K562 (cell line): ENCODE data around the gene TMEM225B. TPM values are rescaled to one million over a fixed set of nuclear protein-coding genes. Genes with fewer than 3 reads are reported as not detected.

Experiments
- ATAC-seq: fragments of 200-7000 bp; cut with Tn5 transposase; 3 replicates; pipeline ENCODE4 v1.9.1; 2020; ENCODE audit warnings: moderate library complexity
- BruUV-seq: library from RNA; stranded (reverse); fragments of 400-500 nt; replicated peaks from 2 replicates; lab custom pipeline; 2021; lab: Mats Ljungman, UMichigan
- CTCF ChIA-PET: fragments of 300-600 bp; formaldehyde crosslinking; extraction: SDS; loops from one replicate; lab custom pipeline; 2021; ENCODE audit warnings: low intra/inter-chr PET ratio; lab: Yijun Ruan, JAX
- POLR2A ChIA-PET: fragments of 300-600, 350-650 bp; sonication (Branson Sonifier 250); formaldehyde crosslinking; extraction: SDS; loops from one replicate; lab custom pipeline; 2021; ENCODE audit warnings: antibody characterized with exemption, inconsistent platforms; lab: Yijun Ruan, JAX
- DNase-seq, 4 experiments: peaks; one replicate each; pipeline versions ENCODE4 v3.0.0 to v3.0.0-alpha.2; 2011 to 2018; ENCODE audit warnings: low spot score in 3 of 4, mixed read lengths in 3 of 4; ENCODE audit errors: extremely low read depth in 1 of 4
- FAIRE-seq: peaks from 2 replicates; lab custom pipeline; 2011; peaks lifted over from hg19 to GRCh38; lab: Jason Lieb, UNC
- H2AFZ ChIP-seq: 2 replicates; pipeline ENCODE4 v1.6.0; 2011; ENCODE audit warnings: low read depth, low read length, control low read depth, inconsistent platforms
- H3K27ac ChIP-seq: fragments of 200-600 bp; 3 replicates; pipeline ENCODE4 v1.8.0; 2011; ENCODE audit warnings: low read depth, mild to moderate bottlenecking, control low read depth, inconsistent platforms, low read length, moderate library complexity, mixed read lengths; ENCODE audit errors: extremely low read depth
- H3K27me3 ChIP-seq, 2 experiments: fragments of 300-600 bp in 1 of 2; 2 replicates in 1 of 2; 3 replicates in 1 of 2; pipeline versions ENCODE4 v1.6.0 to v1.8.0; 2011; ENCODE audit warnings: inconsistent platforms in 2 of 2, low read length in 2 of 2, mild to moderate bottlenecking in 1 of 2, mixed read lengths in 1 of 2, moderate library complexity in 1 of 2; ENCODE audit not compliant: control insufficient read depth in 2 of 2, insufficient read depth in 2 of 2
- H3K36me3 ChIP-seq: fragments of 300-600 bp; 3 replicates; pipeline ENCODE4 v1.8.0; 2011; ENCODE audit warnings: mild to moderate bottlenecking, low read length, inconsistent platforms; ENCODE audit not compliant: control insufficient read depth, insufficient read depth
- H3K4me1 ChIP-seq, 2 experiments: fragments of 200-600 bp in 1 of 2; replicated peaks in 1 of 2; 2 replicates in 1 of 2; 3 replicates in 1 of 2; pipeline versions ENCODE4 v1.5.1 to v1.8.0; 2011; ENCODE audit warnings: inconsistent platforms in 2 of 2, low read length in 2 of 2, mild to moderate bottlenecking in 1 of 2, mixed read lengths in 1 of 2, moderate library complexity in 1 of 2; ENCODE audit not compliant: control insufficient read depth in 2 of 2, insufficient read depth in 2 of 2
- H3K4me2 ChIP-seq: 2 replicates; pipeline ENCODE4 v1.6.1; 2011; ENCODE audit warnings: low read length, control low read depth, inconsistent platforms, mixed read lengths; ENCODE audit not compliant: insufficient read depth
- H3K4me3 ChIP-seq: fragments of 200-600 bp; sonication (generic), shearing (Covaris generic); 2 replicates; pipeline ENCODE4 v1.5.1; 2016; ENCODE audit warnings: control low read depth, inconsistent platforms
- H3K79me2 ChIP-seq: fragments of 200-600 bp; 3 replicates; pipeline ENCODE4 v1.8.0; 2011; ENCODE audit warnings: low read length, inconsistent platforms; ENCODE audit not compliant: control insufficient read depth, insufficient read depth
- H3K9ac ChIP-seq, 2 experiments: 2 replicates each; pipeline versions ENCODE4 v1.6.0 to v1.6.1; 2011; ENCODE audit warnings: low read depth in 2 of 2, low read length in 2 of 2, control low read depth in 1 of 2, inconsistent platforms in 1 of 2, mild to moderate bottlenecking in 1 of 2, mixed read lengths in 1 of 2; ENCODE audit not compliant: insufficient read depth in 1 of 2
- H3K9me1 ChIP-seq: one replicate; pipeline ENCODE4 v1.6.0; 2011; ENCODE audit warnings: inconsistent platforms, mild to moderate bottlenecking, low read length, moderate library complexity; ENCODE audit not compliant: control insufficient read depth, insufficient read depth
- H3K9me3 ChIP-seq: replicated peaks from 2 replicates; pipeline ENCODE4 v1.5.1; 2011; ENCODE audit warnings: low read depth, low read length, inconsistent platforms; ENCODE audit not compliant: control insufficient read depth, insufficient read depth
- H4K20me1 ChIP-seq: replicated peaks from 2 replicates; pipeline ENCODE4 v1.6.1; 2011; ENCODE audit warnings: low read length, inconsistent platforms, mixed read lengths; ENCODE audit not compliant: control insufficient read depth, insufficient read depth
- DIDO1 ChIP-seq: fragments of 450-650 bp; IDR thresholded peaks from 2 replicates; pipeline ENCODE4 v1.6.1; 2016; ENCODE audit warnings: low read depth, missing biosample characterization, missing genetic modification characterization
- ESRRB ChIP-seq: fragments of 250-450 bp; sonication (Bioruptor Pico); IDR thresholded peaks from 2 replicates; pipeline ENCODE4 v1.5.0; 2020; ENCODE audit warnings: mild to moderate bottlenecking, moderate library complexity, borderline replicate concordance
- FOSL1 ChIP-seq: fragments of 200-800 bp; sonication (Bioruptor generic); conservative IDR thresholded peaks from 2 replicates; pipeline ENCODE4 v1.6.1; 2016; ENCODE audit warnings: missing genetic modification characterization, missing compliant biosample characterization
- KAT8 ChIP-seq: fragments of 450-650 bp; IDR thresholded peaks from 2 replicates; pipeline ENCODE4 v1.6.1; 2016; ENCODE audit warnings: low read depth, mild to moderate bottlenecking
- POLR2G ChIP-seq: fragments of 200-400 bp; formaldehyde crosslinking; IDR thresholded peaks from 2 replicates; pipeline ENCODE4 v1.6.1; 2017; ENCODE audit warnings: low read depth, mild to moderate bottlenecking, antibody characterized with exemption, low read length, moderate library complexity
- TAF1 ChIP-seq: IDR thresholded peaks from 2 replicates; pipeline ENCODE4 v1.6.1; 2011; ENCODE audit warnings: mild to moderate bottlenecking, low read length, moderate library complexity; ENCODE audit not compliant: insufficient read depth, control insufficient read depth, severe bottlenecking; ENCODE audit errors: extremely low read depth
- ZC3H8 ChIP-seq: fragments of 450-650 bp; IDR thresholded peaks from 2 replicates; pipeline ENCODE4 v1.6.1; 2017
- ZNF263 ChIP-seq: sonication (generic); formaldehyde crosslinking; IDR thresholded peaks from 2 replicates; pipeline ENCODE4 v1.8.0; 2022; ENCODE audit warnings: mild to moderate bottlenecking, missing genetic modification reagents, borderline replicate concordance
- WGBS: fragments of 100-300 bp; shearing (Covaris generic); methylation state at CpG from one replicate; pipeline ENCODE4 v1.1.6; 2016; ENCODE audit warnings: low coverage, mixed read lengths; ENCODE audit not compliant: insufficient coverage; ENCODE audit errors: missing lambda C conversion rate; 5-methylcytosine and 5-hydroxymethylcytosine counted together
- in situ Hi-C: fragments of 300-500 bp; cut with MboI; formaldehyde crosslinking; loops from 4 replicates; pipeline ENCODE4 v1.15.0; 2018; ENCODE audit warnings: inconsistent platforms, mixed read lengths
- intact Hi-C: fragments of 100-400 bp; cut with micrococcal nuclease; formaldehyde crosslinking; loops from 2 replicates; pipeline ENCODE4 v1.14.2; 2022
- polyA plus RNA-seq, 8 experiments: library from polyadenylated mRNA; depleted of rRNA in 4 of 8; stranded (reverse) in 5 of 8; unstranded in 3 of 8; fragments of >200 nt; fragmentation: Nextera tagmentation in 2 of 8; fragmentation: Illumina TruSeq in 1 of 8; extraction: Ambion mirVana in 2 of 8; extraction: Trizol in 1 of 8; gene quantifications; 2 replicates each; pipeline versions ENCODE4 v1.2.1 to v1.2.3, GENCODE V29; 2011 to 2014; ENCODE audit warnings: inconsistent platforms in 1 of 8, missing spikeins in 1 of 8
- total RNA-seq, 7 experiments: library from RNA; depleted of rRNA in 6 of 7; stranded (reverse); fragments of >200 nt in 6 of 7; fragmentation: Illumina TruSeq in 2 of 7; extraction: Trizol in 2 of 7; gene quantifications; 2 replicates each; pipeline versions ENCODE4 v1.2.1 to v1.2.3, GENCODE V29; 2011 to 2021; ENCODE audit warnings: low replicate concordance in 1 of 7
- TF ChIP-seq, protein P1 (sequence below): fragments of 150-350 bp; conservative IDR thresholded peaks from 2 replicates; pipeline ENCODE4 v1.6.1; 2014; ENCODE audit warnings: low read length
- TF ChIP-seq, protein P2 (sequence below): fragments of 450-650 bp; IDR thresholded peaks from 2 replicates; pipeline ENCODE4 v1.6.1; 2018; ENCODE audit warnings: mild to moderate bottlenecking, low read depth; ENCODE audit not compliant: partially characterized antibody
- TF ChIP-seq, protein P3 (sequence below): sonication (generic); formaldehyde crosslinking; IDR thresholded peaks from 2 replicates; pipeline ENCODE4 v1.8.1; 2023; ENCODE audit warnings: mild to moderate bottlenecking, missing genetic modification reagents
- TF ChIP-seq, protein P4 (sequence below): fragments of 250-450 bp; sonication (Bioruptor Pico); IDR thresholded peaks from 2 replicates; pipeline ENCODE4 v1.5.0; 2021
- TF ChIP-seq, protein P5 (sequence below): IDR thresholded peaks from 2 replicates; pipeline ENCODE4 v1.6.1; 2016; ENCODE audit warnings: missing genetic modification characterization, missing compliant biosample characterization

Gene TMEM225B
- total and polyA plus RNA-seq, 9 of the 15 experiments (the other 6 are each of a cell fraction or from before 2014, with no cell fraction given): 0.08 to 0.73 (median 0.56) TPM

DNA sequence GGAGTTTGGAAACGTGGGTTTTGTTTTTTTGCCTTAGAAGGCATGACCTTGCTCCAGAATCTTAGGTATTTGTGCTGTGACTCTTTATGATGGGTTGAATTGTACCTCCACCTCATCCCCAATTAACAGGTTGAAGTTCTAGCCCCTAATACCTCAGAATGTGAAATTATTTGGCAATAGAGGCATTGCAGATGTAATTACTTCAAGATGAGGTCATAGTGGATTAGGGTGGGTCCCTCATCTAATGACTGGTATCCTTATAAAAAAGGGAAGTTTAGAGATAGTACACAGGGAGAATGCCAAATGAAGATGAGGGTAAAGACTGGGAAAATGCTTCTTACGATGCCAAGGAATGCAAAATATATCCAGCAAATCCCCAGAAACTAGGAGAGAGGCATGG is 43.1 kb upstream of the TMEM225B start:
- no peak overlapping the region for H3K9ac ChIP-seq
- H3K79me2 ChIP-seq: peaks cover 51% of the 10 kb centered on the region
- no TSS peak for BruUV-seq
- H3K27me3 ChIP-seq: no peaks in the 10 kb centered on the region
- H4K20me1 ChIP-seq: no peaks in the 10 kb centered on the region
- 71% methylated on average over 2 of the region's 2 CpGs for WGBS
- intact Hi-C loops: loop anchor here (5.0 to 10.0 kb wide), 2 partner anchors 48 to 80 kb away; partner anchors contain the start of gene ZNF789
- H3K4me2 ChIP-seq: no peak overlapping the region
- H3K27ac ChIP-seq: no peak overlapping the region
- H3K4me1 ChIP-seq: peaks cover 14 to 16% of the 10 kb centered on the region in 2 experiments; a peak in 4 of 5 replicates
- FAIRE-seq (no peak), DNase-seq (no peak), ATAC-seq (no peak)
- CTCF ChIA-PET: no interaction called here
- H3K9me1 ChIP-seq: no peaks in the 10 kb centered on the region
- H2AFZ ChIP-seq: no peak overlapping the region
- no peak overlapping the region for H3K4me3 ChIP-seq
- H3K36me3 ChIP-seq: peaks cover 40% of the 10 kb centered on the region
- in situ Hi-C loops: no loop called here
- POLR2A ChIA-PET: interaction anchor here (1.1 kb wide), 1 partner anchor 50 kb away, joined by 3 read pairs; no protein-coding TSS in a partner anchor
- no peaks in the 10 kb centered on the region for H3K9me3 ChIP-seq
- TF ChIP-seq, protein P1, sequence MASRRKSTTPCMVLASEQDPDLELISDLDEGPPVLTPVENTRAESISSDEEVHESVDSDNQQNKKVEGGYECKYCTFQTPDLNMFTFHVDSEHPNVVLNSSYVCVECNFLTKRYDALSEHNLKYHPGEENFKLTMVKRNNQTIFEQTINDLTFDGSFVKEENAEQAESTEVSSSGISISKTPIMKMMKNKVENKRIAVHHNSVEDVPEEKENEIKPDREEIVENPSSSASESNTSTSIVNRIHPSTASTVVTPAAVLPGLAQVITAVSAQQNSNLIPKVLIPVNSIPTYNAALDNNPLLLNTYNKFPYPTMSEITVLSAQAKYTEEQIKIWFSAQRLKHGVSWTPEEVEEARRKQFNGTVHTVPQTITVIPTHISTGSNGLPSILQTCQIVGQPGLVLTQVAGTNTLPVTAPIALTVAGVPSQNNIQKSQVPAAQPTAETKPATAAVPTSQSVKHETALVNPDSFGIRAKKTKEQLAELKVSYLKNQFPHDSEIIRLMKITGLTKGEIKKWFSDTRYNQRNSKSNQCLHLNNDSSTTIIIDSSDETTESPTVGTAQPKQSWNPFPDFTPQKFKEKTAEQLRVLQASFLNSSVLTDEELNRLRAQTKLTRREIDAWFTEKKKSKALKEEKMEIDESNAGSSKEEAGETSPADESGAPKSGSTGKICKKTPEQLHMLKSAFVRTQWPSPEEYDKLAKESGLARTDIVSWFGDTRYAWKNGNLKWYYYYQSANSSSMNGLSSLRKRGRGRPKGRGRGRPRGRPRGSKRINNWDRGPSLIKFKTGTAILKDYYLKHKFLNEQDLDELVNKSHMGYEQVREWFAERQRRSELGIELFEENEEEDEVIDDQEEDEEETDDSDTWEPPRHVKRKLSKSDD: no peak
- TF ChIP-seq FOSL1 (tag): no peak
- TF ChIP-seq, protein P2, sequence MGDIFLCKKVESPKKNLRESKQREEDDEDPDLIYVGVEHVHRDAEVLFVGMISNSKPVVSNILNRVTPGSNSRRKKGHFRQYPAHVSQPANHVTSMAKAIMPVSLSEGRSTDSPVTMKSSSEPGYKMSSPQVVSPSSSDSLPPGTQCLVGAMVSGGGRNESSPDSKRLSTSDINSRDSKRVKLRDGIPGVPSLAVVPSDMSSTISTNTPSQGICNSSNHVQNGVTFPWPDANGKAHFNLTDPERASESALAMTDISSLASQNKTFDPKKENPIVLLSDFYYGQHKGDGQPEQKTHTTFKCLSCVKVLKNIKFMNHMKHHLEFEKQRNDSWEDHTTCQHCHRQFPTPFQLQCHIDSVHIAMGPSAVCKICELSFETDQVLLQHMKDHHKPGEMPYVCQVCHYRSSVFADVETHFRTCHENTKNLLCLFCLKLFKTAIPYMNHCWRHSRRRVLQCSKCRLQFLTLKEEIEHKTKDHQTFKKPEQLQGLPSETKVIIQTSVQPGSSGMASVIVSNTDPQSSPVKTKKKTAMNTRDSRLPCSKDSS: no peak
- TF ChIP-seq ZNF263: no peak
- no peak for TF ChIP-seq ZC3H8
- no peak for TF ChIP-seq KAT8
- TF ChIP-seq, protein P3, sequence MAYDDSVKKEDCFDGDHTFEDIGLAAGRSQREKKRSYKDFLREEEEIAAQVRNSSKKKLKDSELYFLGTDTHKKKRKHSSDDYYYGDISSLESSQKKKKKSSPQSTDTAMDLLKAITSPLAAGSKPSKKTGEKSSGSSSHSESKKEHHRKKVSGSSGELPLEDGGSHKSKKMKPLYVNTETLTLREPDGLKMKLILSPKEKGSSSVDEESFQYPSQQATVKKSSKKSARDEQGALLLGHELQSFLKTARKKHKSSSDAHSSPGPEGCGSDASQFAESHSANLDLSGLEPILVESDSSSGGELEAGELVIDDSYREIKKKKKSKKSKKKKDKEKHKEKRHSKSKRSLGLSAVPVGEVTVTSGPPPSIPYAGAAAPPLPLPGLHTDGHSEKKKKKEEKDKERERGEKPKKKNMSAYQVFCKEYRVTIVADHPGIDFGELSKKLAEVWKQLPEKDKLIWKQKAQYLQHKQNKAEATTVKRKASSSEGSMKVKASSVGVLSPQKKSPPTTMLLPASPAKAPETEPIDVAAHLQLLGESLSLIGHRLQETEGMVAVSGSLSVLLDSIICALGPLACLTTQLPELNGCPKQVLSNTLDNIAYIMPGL (CRISPR knock-in tag): no peak
- TF ChIP-seq POLR2G: no peak
- TF ChIP-seq, protein P4, sequence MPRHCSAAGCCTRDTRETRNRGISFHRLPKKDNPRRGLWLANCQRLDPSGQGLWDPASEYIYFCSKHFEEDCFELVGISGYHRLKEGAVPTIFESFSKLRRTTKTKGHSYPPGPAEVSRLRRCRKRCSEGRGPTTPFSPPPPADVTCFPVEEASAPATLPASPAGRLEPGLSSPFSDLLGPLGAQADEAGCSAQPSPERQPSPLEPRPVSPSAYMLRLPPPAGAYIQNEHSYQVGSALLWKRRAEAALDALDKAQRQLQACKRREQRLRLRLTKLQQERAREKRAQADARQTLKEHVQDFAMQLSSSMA (CRISPR knock-in tag): no peak
- TF ChIP-seq DIDO1: no peak
- no peak for TF ChIP-seq TAF1
- TF ChIP-seq, protein P5, sequence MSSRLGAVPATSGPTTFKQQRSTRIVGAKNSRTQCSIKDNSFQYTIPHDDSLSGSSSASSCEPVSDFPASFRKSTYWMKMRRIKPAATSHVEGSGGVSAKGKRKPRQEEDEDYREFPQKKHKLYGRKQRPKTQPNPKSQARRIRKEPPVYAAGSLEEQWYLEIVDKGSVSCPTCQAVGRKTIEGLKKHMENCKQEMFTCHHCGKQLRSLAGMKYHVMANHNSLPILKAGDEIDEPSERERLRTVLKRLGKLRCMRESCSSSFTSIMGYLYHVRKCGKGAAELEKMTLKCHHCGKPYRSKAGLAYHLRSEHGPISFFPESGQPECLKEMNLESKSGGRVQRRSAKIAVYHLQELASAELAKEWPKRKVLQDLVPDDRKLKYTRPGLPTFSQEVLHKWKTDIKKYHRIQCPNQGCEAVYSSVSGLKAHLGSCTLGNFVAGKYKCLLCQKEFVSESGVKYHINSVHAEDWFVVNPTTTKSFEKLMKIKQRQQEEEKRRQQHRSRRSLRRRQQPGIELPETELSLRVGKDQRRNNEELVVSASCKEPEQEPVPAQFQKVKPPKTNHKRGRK (tag): no peak
- TF ChIP-seq ESRRB: no peak
